ENCODE measurements around the gene PRKACB.

GRCh38 chr1:84101204-84101603 is 42.9 kb upstream of the PRKACB start:
- TF ChIP-seq CTCF (IDR thresholded peaks at IDR 0.05; ENCODE audit: insufficient read depth, low read length, poor library complexity, severe bottlenecking) (no peak), EZH2phosphoT487 (conservative IDR thresholded peaks at IDR 0.05; ENCODE audit: low read length) (no peak)

Data from SU-DHL-6 (cell line).